Effector CD8-positive, alpha-beta T cell (primary cell): ENCODE measurements around the gene DNAAF8.

Experiments
- DNase-seq: peaks from one replicate; lab custom pipeline; 2025; lab: John Stamatoyannopoulos, UW

The DNAAF8 gene

DNA sequence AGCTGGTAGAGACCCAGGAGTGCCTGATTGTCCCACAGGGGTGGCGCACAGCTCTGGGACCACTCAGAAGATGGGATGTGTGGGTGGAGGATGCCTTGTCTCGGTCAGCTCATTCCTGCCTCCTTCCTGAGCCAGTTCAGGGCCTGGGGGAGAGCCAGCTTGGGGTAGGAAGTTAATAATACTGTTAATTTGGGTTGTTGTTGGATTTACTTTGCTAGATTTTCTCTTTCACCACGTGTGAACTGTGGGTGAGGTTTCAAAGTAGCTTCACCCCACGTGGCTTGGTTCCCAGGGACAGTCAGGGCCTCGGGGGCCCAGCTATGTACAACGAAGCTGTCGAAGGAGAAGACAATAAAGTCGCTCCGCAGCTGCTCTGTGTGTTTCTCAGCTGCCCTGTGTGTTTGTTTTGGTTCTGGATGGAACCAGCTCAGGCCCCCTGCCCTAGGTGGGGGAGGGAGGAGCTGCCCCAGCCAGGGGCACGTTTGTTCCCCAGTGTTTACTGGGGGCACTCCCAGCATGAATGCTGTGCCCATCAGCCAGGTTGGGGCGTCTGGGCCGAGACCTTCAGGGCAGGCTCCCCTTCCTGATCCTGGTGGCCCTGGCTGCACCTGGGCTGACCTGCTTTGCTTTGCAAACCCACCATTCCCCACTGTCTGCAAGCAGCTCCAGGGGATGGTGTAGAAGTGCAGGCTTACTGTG, 38.7 kb upstream of the DNAAF8 start:
- no peak for DNase-seq

- DNase-seq, result no peak
These were observed 38.0 kb upstream of the DNAAF8 start for GRCh38 chr16:4696172-4696904.

GRCh38 chr16:4696905-4697847, 37.2 kb upstream of the DNAAF8 start:
- no peak for DNase-seq

DNA sequence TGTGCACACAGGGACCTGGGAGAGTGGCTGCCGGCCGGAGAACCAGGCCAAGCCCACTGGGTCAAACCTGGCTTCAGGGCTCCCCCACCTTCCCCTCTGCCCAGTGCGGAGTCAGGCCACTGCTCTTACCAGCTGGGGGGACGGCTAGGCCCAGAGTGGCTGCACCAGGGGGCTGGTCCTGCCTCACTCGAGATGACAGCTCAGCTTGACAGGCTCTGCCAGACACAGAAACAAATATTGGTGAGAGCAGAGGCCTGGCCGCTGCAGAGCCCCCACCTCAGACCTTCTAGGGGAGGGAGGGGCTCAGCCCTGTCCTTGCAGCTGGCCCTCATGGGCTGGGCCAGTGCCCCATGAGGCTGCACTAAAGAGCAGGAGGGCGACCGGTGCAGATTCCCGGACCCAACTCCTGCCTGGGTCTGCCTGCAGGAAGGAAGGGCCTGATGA, 36.5 kb upstream of the DNAAF8 start:
- no peak for DNase-seq

DNA sequence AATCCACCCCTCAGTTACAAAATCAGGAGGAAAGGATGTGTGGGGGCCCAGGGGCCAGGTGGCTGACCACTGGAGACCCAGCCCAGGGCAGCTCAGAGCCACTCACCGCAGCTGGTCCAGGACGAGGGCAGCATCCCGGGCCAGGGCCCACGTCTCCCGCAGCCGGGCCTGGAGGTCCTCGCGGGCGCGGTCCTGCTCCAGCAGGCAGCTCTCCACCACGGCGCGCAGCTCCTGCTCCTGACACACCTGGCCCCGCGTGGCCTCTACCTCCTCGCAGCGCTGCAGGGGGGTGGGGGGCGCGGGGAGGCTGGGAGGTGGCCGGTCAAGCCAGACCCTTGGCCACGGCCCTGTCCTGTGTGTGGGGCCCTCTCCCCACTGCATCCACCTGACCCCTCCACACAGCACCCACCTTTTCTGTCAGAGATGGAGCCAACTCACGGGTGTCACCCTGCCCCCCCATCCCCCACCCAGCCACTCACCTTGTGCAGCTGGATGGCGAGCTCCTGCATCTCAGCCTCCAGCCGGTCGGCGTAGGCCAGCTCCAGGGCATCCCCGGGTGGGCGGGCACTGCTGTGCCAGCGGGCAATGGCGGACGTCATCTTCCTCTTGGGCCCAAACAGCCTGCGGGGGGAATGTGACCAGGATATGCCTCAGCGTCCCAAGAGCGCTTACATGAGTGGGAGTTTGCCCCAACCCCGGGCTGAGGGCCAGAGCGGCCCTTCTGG, 35.9 kb upstream of the DNAAF8 start:
- DNase-seq, result no peak

- DNase-seq, result no peak
These were observed 35.2 kb upstream of the DNAAF8 start for GRCh38 chr16:4699046-4699556.

GRCh38 chr16:4700380-4700996, 33.8 kb upstream of the DNAAF8 start:
- DNase-seq, result no peak

DNA sequence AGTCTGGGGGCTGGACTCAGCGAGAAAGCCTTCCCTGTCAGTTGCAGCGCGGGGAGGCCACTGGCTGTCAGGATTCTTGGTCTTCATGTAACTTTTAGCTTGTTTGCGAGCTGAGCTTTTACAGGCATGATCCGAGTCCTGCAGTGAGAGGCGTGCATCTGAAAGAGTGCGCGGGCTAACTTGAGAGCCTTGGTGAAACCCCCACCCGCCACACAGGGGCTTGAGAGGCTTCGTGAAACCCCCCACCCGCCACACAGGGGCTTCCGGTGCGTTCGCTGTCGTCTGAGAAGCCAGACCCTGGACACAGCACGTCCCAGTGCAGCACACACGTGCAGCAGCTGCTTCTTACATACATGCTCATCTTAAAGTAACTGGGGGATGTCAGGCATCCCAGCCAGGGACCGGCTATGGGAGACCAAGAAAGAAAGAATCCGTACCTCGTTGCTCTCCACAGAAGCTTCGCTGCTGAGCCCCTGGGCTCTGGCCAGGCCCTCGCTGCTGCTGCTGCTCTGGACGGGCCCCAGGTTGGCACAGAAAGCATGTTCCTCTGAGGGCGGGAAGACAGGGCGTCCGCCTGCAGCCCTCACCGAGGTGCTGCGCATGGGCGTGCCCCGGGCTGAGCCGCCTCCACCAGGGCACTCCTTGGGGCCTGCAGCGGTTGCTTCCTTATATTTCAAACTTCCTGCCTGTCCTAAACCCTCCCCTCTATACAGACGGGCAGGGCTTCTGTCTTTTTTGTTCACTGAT, 33.2 kb upstream of the DNAAF8 start:
- no peak for DNase-seq

DNA sequence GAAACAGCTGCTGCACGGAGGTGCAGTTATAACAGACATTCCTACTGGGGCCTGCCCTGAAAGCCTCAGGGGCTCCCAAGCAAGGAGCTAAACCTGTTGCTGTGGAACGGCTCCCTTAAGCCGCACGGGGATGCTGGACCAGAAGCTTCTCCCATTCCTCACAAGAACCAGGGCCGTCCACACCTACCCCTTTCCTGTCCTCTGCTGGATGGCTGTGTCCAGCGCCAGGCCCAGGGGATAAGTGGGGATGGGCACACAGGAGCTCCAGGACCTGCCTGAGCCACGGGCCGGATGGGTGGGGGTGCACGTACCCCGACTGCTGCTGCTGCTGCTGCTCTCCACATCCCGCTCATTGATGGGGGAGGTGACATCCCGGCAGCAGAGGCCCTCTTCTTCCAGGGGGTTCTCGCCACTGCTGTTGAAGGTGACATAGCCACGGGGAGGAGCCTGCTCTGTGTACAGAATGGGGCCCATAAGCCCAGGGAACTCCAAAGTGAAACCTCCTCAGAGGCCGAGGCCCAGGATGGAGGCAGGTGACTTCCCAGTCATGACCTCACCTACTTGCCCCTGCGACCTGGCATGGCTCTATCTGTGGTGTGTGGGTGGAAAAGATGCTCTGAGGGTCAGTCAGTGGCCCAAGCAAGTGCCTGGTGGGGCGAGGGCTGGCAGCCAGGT, 32.4 kb upstream of the DNAAF8 start:
- no peak for DNase-seq

- no peak for DNase-seq
These were observed 31.9 kb upstream of the DNAAF8 start for GRCh38 chr16:4702466-4702808.

DNA sequence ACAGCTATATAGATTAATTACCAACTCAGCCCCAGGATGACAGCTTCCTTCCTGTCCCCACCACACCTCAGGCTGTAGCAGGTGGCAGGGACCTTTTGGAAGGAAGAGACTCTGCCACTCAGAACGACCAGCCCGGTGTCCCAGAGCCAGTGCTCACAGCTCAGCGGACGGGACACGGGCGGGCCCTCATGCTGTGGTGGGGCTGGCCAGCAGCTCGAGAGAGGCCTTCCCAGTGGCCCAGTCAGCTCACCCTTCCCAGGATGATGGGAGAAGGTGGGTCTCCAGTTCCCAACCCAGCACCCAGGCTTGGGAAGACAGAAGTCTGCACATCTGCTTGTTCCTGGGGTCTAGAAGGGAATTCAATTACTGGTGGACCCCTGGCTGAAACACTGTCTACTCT, 30.4 kb upstream of the DNAAF8 start:
- no peak for DNase-seq

GRCh38 chr16:4704491-4704890, 29.8 kb upstream of the DNAAF8 start:
- no peak for DNase-seq

- no peak for DNase-seq
These were observed 29.4 kb upstream of the DNAAF8 start for GRCh38 chr16:4704913-4705312.

DNA sequence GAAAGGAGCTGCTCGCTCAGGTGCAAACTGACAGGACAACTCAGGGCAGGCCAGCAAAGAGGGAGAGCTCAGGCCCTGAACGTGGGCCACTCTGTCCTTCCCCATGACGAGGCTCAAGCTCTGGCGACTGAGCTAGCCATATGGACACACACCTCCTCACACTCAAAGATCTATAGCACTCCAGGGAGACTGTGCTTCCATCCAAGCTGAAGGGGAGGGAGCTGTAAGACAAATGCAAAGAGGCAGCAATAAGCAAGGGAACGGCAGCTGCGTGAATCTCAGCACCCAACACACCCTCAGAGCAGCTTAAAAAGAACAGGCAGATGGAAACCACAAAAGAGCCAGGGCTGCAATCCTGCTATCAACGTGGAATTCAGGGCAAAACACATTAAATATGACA, 27.5 kb upstream of the DNAAF8 start:
- DNase-seq, result no peak

- DNase-seq, result no peak
These were observed 24.9 kb upstream of the DNAAF8 start for GRCh38 chr16:4709481-4709880.

GRCh38 chr16:4713663-4714501, 20.5 kb upstream of the DNAAF8 start:
- no peak for DNase-seq

GRCh38 chr16:4714996-4715395, 19.3 kb upstream of the DNAAF8 start:
- DNase-seq, result no peak

DNA sequence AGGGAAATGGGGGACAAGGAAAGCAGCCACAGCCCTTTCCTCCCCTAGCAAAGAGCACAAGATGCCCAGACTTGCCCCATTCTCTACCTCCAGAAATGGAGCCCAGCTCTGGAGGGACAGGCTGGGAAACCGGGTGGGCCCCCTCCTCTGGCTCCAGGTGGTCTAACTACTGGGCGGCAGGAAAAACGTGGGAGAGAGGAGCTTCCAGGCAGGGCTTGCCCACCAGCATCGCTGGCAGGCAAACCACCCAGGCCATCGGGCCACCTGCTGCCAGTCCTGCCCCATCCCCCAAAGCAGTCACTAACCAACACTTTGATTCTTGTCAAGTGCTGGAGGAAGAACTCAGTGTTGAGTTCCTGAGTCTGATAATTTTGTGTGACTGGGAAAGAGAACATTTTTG, 15.9 kb upstream of the DNAAF8 start:
- no peak for DNase-seq
